CD4-positive, alpha-beta T cell treated with Interleukin-1 beta for 1 hour (primary cell): ENCODE measurements around the gene DCTPP1.
"Not testable (repeated sequence)": the region's sequence is repeated elsewhere in the genome, so short reads cannot be mapped to it uniquely, and the experiment has no call there.

Source experiments
- DNase-seq, 2 donors: peaks; one replicate each; pipeline ENCODE4 v3.0.0-alpha.2; 2020 to 2022

Gene DCTPP1

GRCh38 chr16:30429678-30430427 is at the start of gene DCTPP1:
DCTPP1 (minus strand) TSS chr16:30430030; CDS start chr16:30429980, 50 bp downstream.
- DNase-seq, result peak; percentile 98 to 99

GRCh38 chr16:30478766-30479478 is 49.1 kb upstream of the DCTPP1 start:
- DNase-seq, result no peak

GRCh38 chr16:30477773-30478172 is 47.9 kb upstream of the DCTPP1 start:
- not testable (repeated sequence) for DNase-seq

GRCh38 chr16:30476991-30477390 is 47.2 kb upstream of the DCTPP1 start:
- DNase-seq, result no peak

GRCh38 chr16:30474684-30475083 is 44.9 kb upstream of the DCTPP1 start:
- DNase-seq, result no peak

- DNase-seq, result no peak
Measured at GRCh38 chr16:30474074-30474452, 44.2 kb upstream of the DCTPP1 start.

GRCh38 chr16:30473231-30474073 is 43.6 kb upstream of the DCTPP1 start:
- peak; percentile 52 to 53 for DNase-seq

- DNase-seq, result peak; percentile 86 to 87
Measured at GRCh38 chr16:30472328-30472942, 42.6 kb upstream of the DCTPP1 start, which contains the start of gene ITGAL. ITGAL (plus strand) TSS chr16:30472742; CDS start chr16:30472838, 96 bp downstream.

- no peak for DNase-seq
Measured at GRCh38 chr16:30470632-30470995, 40.8 kb upstream of the DCTPP1 start.

GRCh38 chr16:30470170-30470512 is 40.3 kb upstream of the DCTPP1 start:
- DNase-seq, result no peak

- no peak for DNase-seq
Measured at GRCh38 chr16:30464078-30464477, 34.2 kb upstream of the DCTPP1 start.

GRCh38 chr16:30461426-30461825 is 31.6 kb upstream of the DCTPP1 start:
- DNase-seq, result not testable (repeated sequence)

GRCh38 chr16:30459456-30459855 is 29.6 kb upstream of the DCTPP1 start:
- DNase-seq, result no peak

- peak; percentile 76 to 79 for DNase-seq
Measured at GRCh38 chr16:30458561-30459394, 28.9 kb upstream of the DCTPP1 start.

GRCh38 chr16:30457743-30458560 is 28.1 kb upstream of the DCTPP1 start:
- no peak for DNase-seq

GRCh38 chr16:30457256-30457655 is 27.4 kb upstream of the DCTPP1 start:
- no peak for DNase-seq

- DNase-seq, result no peak
Measured at GRCh38 chr16:30456302-30456701, 26.5 kb upstream of the DCTPP1 start.

- DNase-seq, result not testable (repeated sequence)
Measured at GRCh38 chr16:30452709-30453580, 23.1 kb upstream of the DCTPP1 start.

- no peak for DNase-seq
Measured at GRCh38 chr16:30449116-30449435, 19.2 kb upstream of the DCTPP1 start.
